Measurements from ENCODE around the gene TOMM40.

- no peak for TF ChIP-seq POLR2A (IDR thresholded peaks at IDR 0.05)
- TF ChIP-seq CTCF (IDR thresholded peaks at IDR 0.05 in 8 of 11, conservative IDR thresholded peaks at IDR 0.05 in 3 of 11) = no peak
- TF ChIP-seq POLR2AphosphoS5 (IDR thresholded peaks at IDR 0.05) = no peak
Measured at GRCh38 chr19:44883922-44884321, 7.1 kb upstream of the TOMM40 start.

Measured in spleen (tissue), 7 donors.